Measurements from ENCODE around the gene MAMDC4. TPM values are rescaled to one million over a fixed set of nuclear protein-coding genes. Genes with fewer than 3 reads are reported as not detected.
A peak's percentile ranks its signal among the peaks of the same experiment; 100 is the strongest.

MAMDC4 gene
- total RNA-seq, 1 donor from 2014 or later, result 3.7 TPM

GRCh38 chr9:136806067-136806466 lies 46.1 kb upstream of the MAMDC4 start:
- TF ChIP-seq, protein P1, sequence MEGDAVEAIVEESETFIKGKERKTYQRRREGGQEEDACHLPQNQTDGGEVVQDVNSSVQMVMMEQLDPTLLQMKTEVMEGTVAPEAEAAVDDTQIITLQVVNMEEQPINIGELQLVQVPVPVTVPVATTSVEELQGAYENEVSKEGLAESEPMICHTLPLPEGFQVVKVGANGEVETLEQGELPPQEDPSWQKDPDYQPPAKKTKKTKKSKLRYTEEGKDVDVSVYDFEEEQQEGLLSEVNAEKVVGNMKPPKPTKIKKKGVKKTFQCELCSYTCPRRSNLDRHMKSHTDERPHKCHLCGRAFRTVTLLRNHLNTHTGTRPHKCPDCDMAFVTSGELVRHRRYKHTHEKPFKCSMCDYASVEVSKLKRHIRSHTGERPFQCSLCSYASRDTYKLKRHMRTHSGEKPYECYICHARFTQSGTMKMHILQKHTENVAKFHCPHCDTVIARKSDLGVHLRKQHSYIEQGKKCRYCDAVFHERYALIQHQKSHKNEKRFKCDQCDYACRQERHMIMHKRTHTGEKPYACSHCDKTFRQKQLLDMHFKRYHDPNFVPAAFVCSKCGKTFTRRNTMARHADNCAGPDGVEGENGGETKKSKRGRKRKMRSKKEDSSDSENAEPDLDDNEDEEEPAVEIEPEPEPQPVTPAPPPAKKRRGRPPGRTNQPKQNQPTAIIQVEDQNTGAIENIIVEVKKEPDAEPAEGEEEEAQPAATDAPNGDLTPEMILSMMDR (IDR thresholded peaks at IDR 0.05; ENCODE audit: insufficient read depth, low read length, poor library complexity, severe bottlenecking), result no peak
- H3K36me3 ChIP-seq (ENCODE audit: control insufficient read depth, insufficient read depth, low read length), result no peaks in the 10 kb centered on the region
- H3K27me3 ChIP-seq (ENCODE audit: control insufficient read depth, insufficient read depth, low read length), result peaks cover 5% of the 10 kb centered on the region
- DNase-seq (ENCODE audit: low read depth), result no peak
- no peak overlapping the region for H3K4me3 ChIP-seq (ENCODE audit: low read depth, low read length)

DNA sequence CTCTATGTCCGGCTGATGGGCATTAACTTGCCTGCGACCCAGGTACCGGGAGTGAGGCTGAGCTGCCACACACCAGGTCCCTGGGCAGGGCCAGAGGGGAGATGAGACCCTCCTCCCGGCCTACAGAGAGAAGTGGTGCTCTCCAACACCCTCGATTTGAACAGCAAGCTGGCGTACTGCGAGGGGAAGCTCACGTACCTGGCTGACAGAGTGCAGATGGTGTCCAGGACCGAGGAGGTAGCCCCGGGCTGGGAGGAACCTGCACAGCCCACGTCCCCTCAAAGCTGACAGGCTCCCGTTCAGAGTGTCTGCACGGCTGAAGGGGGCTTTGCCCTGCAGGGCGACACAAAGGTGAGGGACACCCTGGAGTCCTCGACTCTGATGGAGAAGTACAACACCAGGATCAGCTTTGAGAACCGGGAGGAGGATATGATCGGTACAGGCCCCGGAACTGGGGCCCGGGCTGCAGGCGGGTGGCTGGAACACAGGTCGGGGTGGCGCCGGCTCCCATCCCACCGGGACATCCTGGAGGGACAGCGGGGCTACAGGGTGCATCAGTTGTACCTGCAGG lies 45.4 kb upstream of the MAMDC4 start:
- no peaks in the 10 kb centered on the region for H3K36me3 ChIP-seq (ENCODE audit: control insufficient read depth, insufficient read depth, low read length)
- H3K4me3 ChIP-seq (ENCODE audit: low read depth, low read length), result peak overlapping the region; percentile 92
- H3K27me3 ChIP-seq (ENCODE audit: control insufficient read depth, insufficient read depth, low read length), result peaks cover 5% of the 10 kb centered on the region
- no peak for DNase-seq (ENCODE audit: low read depth)
- TF ChIP-seq, protein P1 (IDR thresholded peaks at IDR 0.05; ENCODE audit: insufficient read depth, low read length, poor library complexity, severe bottlenecking), result no peak

DNA sequence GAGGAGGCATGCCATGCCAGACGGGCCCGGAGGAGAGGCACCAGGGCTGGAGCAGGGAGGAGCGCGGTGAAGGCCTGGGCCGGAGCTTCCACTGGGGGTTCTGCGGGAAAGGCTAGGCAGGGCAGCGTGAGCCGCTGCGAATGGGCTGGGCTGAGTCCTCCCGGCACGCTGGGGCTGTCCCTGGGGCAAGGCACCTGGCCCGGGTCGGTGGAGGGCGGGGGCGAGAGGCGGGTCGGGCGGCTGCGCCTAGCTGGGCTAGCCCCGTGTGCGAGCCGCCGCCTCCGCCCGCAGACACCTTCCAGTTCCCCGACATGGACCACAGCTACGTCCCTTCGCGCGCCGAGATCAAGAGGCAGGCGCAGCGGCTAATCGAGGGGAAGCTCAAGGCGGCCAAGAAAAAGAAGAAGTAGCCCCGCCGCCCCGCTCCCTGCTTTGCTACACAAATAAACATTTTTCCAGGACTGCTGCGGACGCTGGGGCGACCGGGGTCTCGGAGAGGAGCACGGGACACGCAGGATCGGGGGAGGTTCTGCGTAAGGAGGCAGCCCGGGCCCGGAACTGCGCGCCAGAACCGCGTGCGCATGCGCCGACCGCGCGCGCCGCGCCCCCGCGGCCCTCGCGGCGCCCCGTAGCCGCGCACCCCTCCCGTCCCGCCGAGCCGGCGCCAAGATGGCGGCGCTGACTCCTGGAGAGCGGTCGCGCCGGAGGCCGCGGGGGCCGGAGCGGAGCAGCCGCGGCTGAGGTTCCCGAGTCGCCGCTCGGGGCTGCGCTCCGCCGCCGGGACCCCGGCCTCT lies 44.7 kb upstream of the MAMDC4 start, which contains the start of gene RABL6:
Gene RABL6 (plus strand): TSS at position 668 of the 794 bp plus-strand sequence. CDS start 249 bp downstream, outside the sequence.
- DNase-seq (ENCODE audit: low read depth), result no peak
- H3K4me3 ChIP-seq (ENCODE audit: low read depth, low read length), result peak within 1 kb of the TSS; percentile 92
- TF ChIP-seq, protein P1 (IDR thresholded peaks at IDR 0.05; ENCODE audit: insufficient read depth, low read length, poor library complexity, severe bottlenecking), result no peak
- no peaks in the 10 kb centered on the region for H3K36me3 ChIP-seq (ENCODE audit: control insufficient read depth, insufficient read depth, low read length)
- H3K27me3 ChIP-seq (ENCODE audit: control insufficient read depth, insufficient read depth, low read length), result no peaks in the 10 kb centered on the region

DNA sequence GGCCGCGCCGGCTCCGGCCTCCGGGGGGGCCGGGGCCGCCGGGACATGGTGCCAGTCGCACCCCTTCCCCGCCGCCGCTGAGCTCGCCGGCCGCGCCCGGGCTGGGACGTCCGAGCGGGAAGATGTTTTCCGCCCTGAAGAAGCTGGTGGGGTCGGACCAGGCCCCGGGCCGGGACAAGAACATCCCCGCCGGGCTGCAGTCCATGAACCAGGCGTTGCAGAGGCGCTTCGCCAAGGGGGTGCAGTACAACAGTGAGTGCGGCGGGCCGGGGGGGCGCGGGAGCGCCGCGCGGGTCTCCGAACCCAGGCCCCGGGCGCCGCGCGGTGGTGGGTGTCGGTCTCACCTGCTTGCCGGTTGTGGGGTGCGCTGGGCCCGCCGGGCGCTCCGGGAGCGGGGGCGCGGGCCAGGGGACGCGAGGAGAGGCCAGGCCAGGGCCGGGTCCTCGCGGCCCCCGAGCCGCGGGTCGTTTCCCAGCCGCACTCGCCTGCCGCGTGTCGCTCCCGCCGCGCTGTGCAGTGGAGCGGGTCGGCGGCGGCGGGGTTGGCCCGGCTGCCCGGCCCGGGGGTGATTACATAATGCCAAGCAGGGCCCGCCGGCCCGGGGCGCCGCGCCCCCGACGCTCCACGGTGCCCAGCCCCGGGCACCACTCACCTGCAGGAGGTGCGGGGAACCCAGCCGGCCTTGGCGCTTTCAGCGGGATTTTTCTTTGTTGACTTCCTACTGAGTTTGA lies 43.9 kb upstream of the MAMDC4 start:
- no peak for DNase-seq (ENCODE audit: low read depth)
- peaks cover 2% of the 10 kb centered on the region for H3K36me3 ChIP-seq (ENCODE audit: control insufficient read depth, insufficient read depth, low read length)
- TF ChIP-seq, protein P1 (IDR thresholded peaks at IDR 0.05; ENCODE audit: insufficient read depth, low read length, poor library complexity, severe bottlenecking), result no peak

GRCh38 chr9:136808806-136809158 lies 43.4 kb upstream of the MAMDC4 start:
- TF ChIP-seq, protein P1 (IDR thresholded peaks at IDR 0.05; ENCODE audit: insufficient read depth, low read length, poor library complexity, severe bottlenecking), result no peak
- Histone ChIP-seq H3K36me3 (ENCODE audit: control insufficient read depth, insufficient read depth, low read length) (peaks cover 2% of the 10 kb centered on the region), H3K27me3 (ENCODE audit: control insufficient read depth, insufficient read depth, low read length) (no peaks in the 10 kb centered on the region), H3K4me3 (ENCODE audit: low read depth, low read length) (peak overlapping the region; percentile 92)
- no peak for DNase-seq (ENCODE audit: low read depth)

More for the DNA sequence above, 43.9 kb upstream of the MAMDC4 start:
- H3K4me3 ChIP-seq (ENCODE audit: low read depth, low read length), result peak overlapping the region; percentile 92
- no peaks in the 10 kb centered on the region for H3K27me3 ChIP-seq (ENCODE audit: control insufficient read depth, insufficient read depth, low read length)

Data from kidney epithelial cell (primary cell).